ENCODE measurements around the gene WRAP53. TPM values are rescaled to one million over a fixed set of nuclear protein-coding genes. Genes with fewer than 3 reads are reported as not detected.

WRAP53 gene
- total RNA-seq, 2 donors from 2014 or later = 3.7 to 6.1 TPM

DNA sequence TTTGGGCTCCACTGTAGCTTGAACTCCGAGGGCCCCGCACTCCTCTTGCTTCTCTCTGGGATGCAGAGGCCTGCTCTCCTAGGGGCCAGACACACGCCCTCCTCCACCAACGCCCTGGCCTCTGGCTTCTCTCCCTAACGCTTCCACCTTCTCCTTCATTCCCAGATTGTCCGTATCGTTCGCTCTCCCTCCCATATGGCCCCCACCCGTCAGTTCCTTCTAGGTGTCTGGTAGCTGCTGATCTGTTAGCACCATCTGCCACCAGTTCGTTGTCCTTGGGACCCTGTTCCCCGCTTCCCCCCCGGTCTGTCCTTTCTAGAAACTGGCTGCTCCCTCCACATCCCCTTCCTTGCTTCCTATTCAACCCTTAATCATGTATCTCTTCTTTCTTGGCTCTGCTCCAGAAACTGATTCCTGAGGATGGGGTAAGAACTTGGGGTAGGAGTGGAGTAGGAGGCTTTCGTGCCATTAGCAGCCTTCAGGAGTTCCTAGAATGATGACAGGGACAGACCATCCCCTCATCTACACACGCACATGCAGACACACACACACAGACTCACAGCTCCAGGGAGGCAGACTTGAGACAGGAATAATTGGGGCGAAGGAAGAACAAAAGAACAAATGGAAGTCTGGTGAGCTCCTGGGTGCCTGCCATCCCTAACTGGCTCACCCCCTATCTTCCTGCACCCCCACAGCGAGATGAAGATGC lies 33.3 kb upstream of the WRAP53 start:
- no peaks in the 10 kb centered on the region for H3K27me3 ChIP-seq
- H3K27ac ChIP-seq = no peak overlapping the region
- no peak for DNase-seq (ENCODE audit: low spot score)
- no peaks in the 10 kb centered on the region for H3K36me3 ChIP-seq
- TF ChIP-seq CTCF (IDR thresholded peaks at IDR 0.05) = no peak
- H3K9me3 ChIP-seq = no peaks in the 10 kb centered on the region
- H3K4me3 ChIP-seq = no peak overlapping the region
- peaks cover 0 to 26% of the 10 kb centered on the region in 2 donors for H3K4me1 ChIP-seq

DNA sequence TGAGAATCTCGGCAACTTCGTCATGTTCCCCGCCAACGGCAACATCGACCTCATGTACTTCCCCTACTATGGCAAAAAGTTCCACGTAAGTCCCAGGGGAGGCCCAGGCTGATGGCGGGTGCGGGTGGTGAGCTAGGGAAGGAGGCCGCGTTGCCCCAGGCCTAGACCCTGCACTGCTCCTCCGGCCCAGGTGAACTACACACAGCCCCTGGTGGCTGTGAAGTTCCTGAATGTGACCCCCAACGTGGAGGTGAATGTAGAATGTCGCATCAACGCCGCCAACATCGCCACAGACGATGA lies 32.8 kb upstream of the WRAP53 start:
- Histone ChIP-seq H3K4me3 (no peak overlapping the region), H3K27ac (no peak overlapping the region), H3K36me3 (no peaks in the 10 kb centered on the region), H3K9me3 (no peaks in the 10 kb centered on the region), H3K27me3 (no peaks in the 10 kb centered on the region), H3K4me1 (peaks cover 0 to 21% of the 10 kb centered on the region in 2 donors)
- no peak for TF ChIP-seq CTCF (IDR thresholded peaks at IDR 0.05)
- DNase-seq (ENCODE audit: low spot score) = no peak

GRCh38 chr17:7656958-7657609 lies 31.2 kb upstream of the WRAP53 start:
- H3K9me3 ChIP-seq = no peaks in the 10 kb centered on the region
- no peaks in the 10 kb centered on the region for H3K27me3 ChIP-seq
- H3K4me1 ChIP-seq = peaks cover 0 to 5% of the 10 kb centered on the region in 2 donors
- H3K36me3 ChIP-seq = no peaks in the 10 kb centered on the region
- H3K4me3 ChIP-seq = no peak overlapping the region
- no peak for TF ChIP-seq CTCF (IDR thresholded peaks at IDR 0.05)
- DNase-seq (ENCODE audit: low spot score) = no peak
- H3K27ac ChIP-seq = peak overlapping the region in 1 of 2 donors; percentile 29

DNA sequence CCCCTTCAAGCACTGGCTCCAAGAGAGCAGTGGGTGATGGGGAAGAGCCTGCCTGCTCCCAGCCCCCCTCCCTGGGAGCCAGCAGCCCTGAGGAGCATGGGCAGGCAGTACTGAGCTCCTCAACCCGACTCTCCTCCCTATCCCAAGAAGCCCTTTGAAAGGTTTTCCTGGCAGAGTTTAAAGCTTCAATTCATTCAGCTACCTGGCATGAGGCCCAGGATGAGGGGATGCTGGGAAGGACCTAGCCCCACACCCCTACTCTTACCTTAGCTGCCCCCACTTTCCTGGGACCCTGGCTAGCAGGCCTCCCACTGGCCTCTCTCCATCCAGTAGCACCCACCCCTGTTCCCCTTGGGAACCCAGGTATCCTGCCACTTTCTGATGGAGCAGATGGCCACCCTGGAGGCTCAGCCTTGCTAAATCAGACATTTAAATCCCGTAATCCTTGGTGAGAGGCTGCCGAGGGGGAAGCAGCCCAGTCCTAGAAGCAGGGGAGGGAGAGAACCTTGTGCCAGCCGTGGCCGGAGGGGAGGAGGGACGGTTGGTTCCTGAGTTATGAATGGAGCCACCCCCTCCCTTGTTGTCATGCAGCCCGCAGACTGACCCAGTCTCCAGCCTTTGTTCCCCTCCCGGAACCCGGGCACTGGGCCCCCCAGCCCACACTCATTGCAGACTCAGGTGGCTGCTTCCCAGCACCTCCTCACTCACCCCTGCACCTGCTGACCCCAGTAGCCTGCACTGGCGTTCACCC lies 20.4 kb upstream of the WRAP53 start:
- Histone ChIP-seq H3K4me3 (no peak overlapping the region), H3K27ac (no peak overlapping the region), H3K36me3 (peaks cover 34% of the 10 kb centered on the region), H3K27me3 (no peaks in the 10 kb centered on the region), H3K4me1 (no peaks in the 10 kb centered on the region), H3K9me3 (no peaks in the 10 kb centered on the region)
- TF ChIP-seq CTCF (IDR thresholded peaks at IDR 0.05) = no peak
- no peak for DNase-seq (ENCODE audit: low spot score)

GRCh38 chr17:7668482-7668881 lies 19.8 kb upstream of the WRAP53 start:
- Histone ChIP-seq H3K27me3 (no peaks in the 10 kb centered on the region), H3K27ac (no peak overlapping the region), H3K4me3 (no peak overlapping the region), H3K4me1 (no peaks in the 10 kb centered on the region), H3K36me3 (peaks cover 40% of the 10 kb centered on the region), H3K9me3 (peaks cover 0 to 5% of the 10 kb centered on the region in 2 donors)
- no peak for DNase-seq (ENCODE audit: low spot score)
- TF ChIP-seq CTCF (IDR thresholded peaks at IDR 0.05) = no peak
